ENCODE results near the gene ARID4A.

GRCh38 chr14:58401587-58401986 lies 103.2 kb downstream of the ARID4A start:
- TF ChIP-seq CTCF (IDR thresholded peaks at IDR 0.05) (no peak), POLR2AphosphoS5 (IDR thresholded peaks at IDR 0.05) (no peak), POLR2A (IDR thresholded peaks at IDR 0.05) (no peak)

Measured in breast epithelium (tissue), 3 donors.